BJ (cell line): ENCODE measurements around the gene TAPT1. TPM values are rescaled to one million over a fixed set of nuclear protein-coding genes. Genes with fewer than 3 reads are reported as not detected.

Experiments used
- CTCF ChIA-PET: fragments of 350-600 bp; formaldehyde crosslinking; extraction: SDS; loops from one replicate; lab custom pipeline; 2021; ENCODE audit warnings: antibody characterized with exemption, inconsistent platforms; lab: Yijun Ruan, JAX
- POLR2A ChIA-PET: fragments of 300-600 bp; sonication (Branson Sonifier 250); formaldehyde crosslinking; extraction: SDS; loops from one replicate; lab custom pipeline; 2021; ENCODE audit warnings: antibody characterized with exemption; lab: Charles Lee
- DNase-seq: peaks from one replicate; pipeline ENCODE4 v3.0.0-alpha.2; 2011; ENCODE audit warnings: low read depth
- H3K27me3 ChIP-seq: 2 replicates; pipeline ENCODE4 v1.6.0; 2011; ENCODE audit warnings: low read length; ENCODE audit not compliant: control insufficient read depth, insufficient read depth
- H3K36me3 ChIP-seq: 2 replicates; pipeline ENCODE4 v1.5.1; 2011; ENCODE audit warnings: low read length; ENCODE audit not compliant: control insufficient read depth, insufficient read depth
- H3K4me3 ChIP-seq: 2 replicates; pipeline ENCODE4 v1.5.1; 2011; ENCODE audit warnings: low read depth, mild to moderate bottlenecking, control low read depth, low read length
- polyA plus RNA-seq: library from polyadenylated mRNA; depleted of rRNA; stranded (reverse); fragments of >200 nt; gene quantifications from 2 replicates; pipeline ENCODE4 v1.2.3, GENCODE V29; 2011
- TF ChIP-seq, protein P1 (sequence below): IDR thresholded peaks from 2 replicates; pipeline ENCODE4 v1.5.1; 2011; ENCODE audit warnings: low read depth, mild to moderate bottlenecking, control low read depth, inconsistent platforms, low read length, moderate library complexity; ENCODE audit not compliant: insufficient read depth

Gene TAPT1
- polyA plus RNA-seq, 1 experiment = 7.8 TPM

DNA sequence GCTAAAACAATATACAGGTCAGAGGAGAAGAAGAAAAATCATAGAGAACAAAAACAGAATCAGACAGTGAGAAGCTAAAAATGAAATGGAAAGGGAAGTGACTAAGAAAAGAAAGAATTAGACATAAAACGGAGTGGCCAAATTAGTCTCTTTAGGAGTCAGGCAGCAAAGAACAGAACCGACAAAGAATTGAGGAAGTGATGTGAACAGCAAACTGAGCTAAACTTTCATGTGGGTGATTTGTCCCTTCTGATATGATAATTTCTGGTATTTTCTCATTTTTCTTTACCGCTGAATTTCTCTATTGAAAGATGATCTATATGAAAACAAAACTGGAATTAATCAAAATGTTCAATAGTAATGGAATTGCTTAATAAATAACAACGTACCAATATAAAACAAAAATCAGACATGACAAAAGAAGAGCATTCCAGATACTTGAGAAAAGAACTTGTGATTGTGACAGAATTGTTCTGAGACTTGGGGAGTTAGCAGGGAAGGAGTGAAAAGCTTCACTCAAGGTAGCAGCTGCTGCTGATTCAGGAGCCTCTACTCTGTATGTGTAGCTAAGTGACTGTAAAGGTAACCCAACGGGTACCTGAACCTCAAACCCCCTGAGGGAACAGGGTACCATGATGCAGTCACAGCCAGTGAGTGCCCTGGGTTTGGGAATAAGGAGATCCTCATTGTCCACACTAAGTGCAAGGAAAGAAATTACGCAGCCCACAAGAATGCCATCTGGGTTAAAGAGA is 8.8 kb downstream of the TAPT1 start:
- no peak overlapping the region for H3K4me3 ChIP-seq
- CTCF ChIA-PET = interaction anchor here (1.2 to 3.3 kb wide), 2 partner anchors 12 to 47 kb away, joined by 3 to 12 read pairs; no protein-coding TSS in a partner anchor
- POLR2A ChIA-PET = no interaction called here
- H3K36me3 ChIP-seq = 0 out of 2 replicates have a peak, but pooled peaks cover 2% of the 10 kb centered on the region
- no peak for DNase-seq
- TF ChIP-seq, protein P1, sequence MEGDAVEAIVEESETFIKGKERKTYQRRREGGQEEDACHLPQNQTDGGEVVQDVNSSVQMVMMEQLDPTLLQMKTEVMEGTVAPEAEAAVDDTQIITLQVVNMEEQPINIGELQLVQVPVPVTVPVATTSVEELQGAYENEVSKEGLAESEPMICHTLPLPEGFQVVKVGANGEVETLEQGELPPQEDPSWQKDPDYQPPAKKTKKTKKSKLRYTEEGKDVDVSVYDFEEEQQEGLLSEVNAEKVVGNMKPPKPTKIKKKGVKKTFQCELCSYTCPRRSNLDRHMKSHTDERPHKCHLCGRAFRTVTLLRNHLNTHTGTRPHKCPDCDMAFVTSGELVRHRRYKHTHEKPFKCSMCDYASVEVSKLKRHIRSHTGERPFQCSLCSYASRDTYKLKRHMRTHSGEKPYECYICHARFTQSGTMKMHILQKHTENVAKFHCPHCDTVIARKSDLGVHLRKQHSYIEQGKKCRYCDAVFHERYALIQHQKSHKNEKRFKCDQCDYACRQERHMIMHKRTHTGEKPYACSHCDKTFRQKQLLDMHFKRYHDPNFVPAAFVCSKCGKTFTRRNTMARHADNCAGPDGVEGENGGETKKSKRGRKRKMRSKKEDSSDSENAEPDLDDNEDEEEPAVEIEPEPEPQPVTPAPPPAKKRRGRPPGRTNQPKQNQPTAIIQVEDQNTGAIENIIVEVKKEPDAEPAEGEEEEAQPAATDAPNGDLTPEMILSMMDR = no peak
- H3K27me3 ChIP-seq = no peaks in the 10 kb centered on the region

GRCh38 chr4:16213121-16213520 is 13.2 kb downstream of the TAPT1 start:
- DNase-seq = no peak
- ChIA-PET CTCF (no interaction called here), POLR2A (no interaction called here)
- H3K4me3 ChIP-seq = no peak overlapping the region
- H3K27me3 ChIP-seq = no peaks in the 10 kb centered on the region
- H3K36me3 ChIP-seq = no peaks in the 10 kb centered on the region; the same call in 1 of the 2 replicates
- TF ChIP-seq, protein P1 = no peak

DNA sequence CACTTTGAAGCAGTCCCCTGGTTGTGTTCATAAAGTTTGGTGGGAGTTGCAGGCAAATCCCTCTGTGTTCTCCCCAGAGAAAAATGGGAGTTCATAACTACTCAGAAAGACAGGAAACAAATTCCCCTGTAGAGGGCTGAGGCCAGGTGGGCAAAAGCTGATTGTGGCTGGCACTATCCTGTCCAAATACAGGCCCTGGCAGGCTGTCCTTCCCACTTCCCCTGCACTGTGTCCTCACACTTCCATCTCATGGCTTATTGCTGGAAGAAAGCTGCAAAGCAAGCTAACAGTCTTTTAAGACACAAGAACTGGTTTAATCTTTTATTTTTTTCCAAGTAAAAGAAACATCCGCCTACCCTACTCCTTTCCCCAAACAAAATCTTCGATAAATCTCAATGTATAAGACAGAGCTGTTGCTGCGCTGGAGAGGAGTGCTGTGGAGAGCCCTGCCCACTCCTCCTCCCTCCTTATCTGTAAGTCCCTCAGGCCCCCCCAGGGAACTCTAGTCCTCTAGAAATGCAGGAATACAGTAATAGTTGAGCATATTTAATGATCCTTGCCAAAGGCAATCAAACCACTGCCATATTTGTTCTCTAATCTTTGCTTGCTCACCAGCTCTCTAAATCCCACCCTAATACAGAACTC is 14.0 kb downstream of the TAPT1 start:
- TF ChIP-seq, protein P1 = no peak
- ChIA-PET POLR2A (no interaction called here), CTCF (no interaction called here)
- H3K4me3 ChIP-seq = no peak overlapping the region
- H3K27me3 ChIP-seq = no peaks in the 10 kb centered on the region
- no peaks in the 10 kb centered on the region; the same call in 1 of the 2 replicates for H3K36me3 ChIP-seq
- no peak for DNase-seq

GRCh38 chr4:16207409-16207808 is 18.9 kb downstream of the TAPT1 start:
- CTCF ChIA-PET = interaction anchor here (1.0 to 1.3 kb wide), 3 partner anchors 11 to 17 kb away, joined by 3 to 4 read pairs (median 3); no protein-coding TSS in a partner anchor
- TF ChIP-seq, protein P1 = no peak

GRCh38 chr4:16206848-16207247 is 19.4 kb downstream of the TAPT1 start:
- POLR2A ChIA-PET = interaction anchor here (0.6 kb wide), 1 partner anchor 517 kb away, joined by 5 read pairs; no protein-coding TSS in a partner anchor
- TF ChIP-seq, protein P1 = no peak
- DNase-seq = no peak
- CTCF ChIA-PET = interaction anchor here (1.3 to 2.4 kb wide), 3 partner anchors 11 to 18 kb away, joined by 4 to 19 read pairs (median 12); no protein-coding TSS in a partner anchor
- Histone ChIP-seq H3K27me3 (no peaks in the 10 kb centered on the region), H3K36me3 (no peaks in the 10 kb centered on the region), H3K4me3 (no peak overlapping the region)

More at GRCh38 chr4:16207409-16207808, 18.9 kb downstream of the TAPT1 start:
- no peak for DNase-seq
- no peak overlapping the region for H3K4me3 ChIP-seq
- POLR2A ChIA-PET = interaction anchor here (0.6 kb wide), 1 partner anchor 517 kb away, joined by 5 read pairs; no protein-coding TSS in a partner anchor
- no peaks in the 10 kb centered on the region; the same call in 1 of the 2 replicates for H3K36me3 ChIP-seq
- no peaks in the 10 kb centered on the region for H3K27me3 ChIP-seq
